ENCODE data around the gene TNFSF11. TPM values are rescaled to one million over a fixed set of nuclear protein-coding genes. Genes with fewer than 3 reads are reported as not detected.
"Not testable (repeated sequence)": the region's sequence is repeated elsewhere in the genome, so short reads cannot be mapped to it uniquely, and the experiment has no call there.

Gene TNFSF11
- total and polyA plus RNA-seq, 2 of the 4 experiments (the other 2 are of a cell fraction), result not detected

DNA sequence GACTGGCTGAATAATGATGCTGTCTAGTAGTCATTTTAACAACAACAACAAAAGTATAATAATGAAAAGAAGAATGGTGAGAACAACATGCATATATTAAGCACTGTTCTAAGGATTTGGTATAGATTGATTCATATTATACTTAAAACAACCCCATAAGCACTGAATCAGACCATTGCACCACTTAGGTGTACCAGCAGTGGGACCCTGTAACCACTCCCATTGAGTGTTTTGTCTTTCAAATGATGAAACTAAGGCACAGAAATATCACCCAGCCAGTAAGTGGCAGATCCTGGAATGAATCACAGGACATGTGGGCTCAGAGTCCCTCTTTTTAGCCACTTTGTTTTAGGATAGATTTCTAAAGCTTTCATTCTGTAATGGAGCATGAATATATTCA lies 14.9 kb upstream of the TNFSF11 start:
- TF ChIP-seq CHD1 (IDR thresholded peaks at IDR 0.05; ENCODE audit: low read depth, low read length), result no peak
- TF ChIP-seq, protein P1, sequence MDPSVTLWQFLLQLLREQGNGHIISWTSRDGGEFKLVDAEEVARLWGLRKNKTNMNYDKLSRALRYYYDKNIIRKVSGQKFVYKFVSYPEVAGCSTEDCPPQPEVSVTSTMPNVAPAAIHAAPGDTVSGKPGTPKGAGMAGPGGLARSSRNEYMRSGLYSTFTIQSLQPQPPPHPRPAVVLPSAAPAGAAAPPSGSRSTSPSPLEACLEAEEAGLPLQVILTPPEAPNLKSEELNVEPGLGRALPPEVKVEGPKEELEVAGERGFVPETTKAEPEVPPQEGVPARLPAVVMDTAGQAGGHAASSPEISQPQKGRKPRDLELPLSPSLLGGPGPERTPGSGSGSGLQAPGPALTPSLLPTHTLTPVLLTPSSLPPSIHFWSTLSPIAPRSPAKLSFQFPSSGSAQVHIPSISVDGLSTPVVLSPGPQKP (IDR thresholded peaks at IDR 0.05; ENCODE audit: borderline replicate concordance, low read depth, low read length), result no peak
- TF ChIP-seq RAD21 (IDR thresholded peaks at IDR 0.05; ENCODE audit: low read length), result no peak
- ATAC-seq (ENCODE audit: low read depth) (no peak), DNase-seq (no peak)
- Histone ChIP-seq H3K56ac (ENCODE audit: extremely low read depth, insufficient read depth, low read length) (no peak overlapping the region), H3K4me1 (ENCODE audit: control insufficient read depth, insufficient read depth, low read length) (no peaks in the 10 kb centered on the region), H3K79me1 (ENCODE audit: low read depth in 1 of 2, low read length in 2 of 2) (no peaks in the 10 kb centered on the region), H2BK20ac (ENCODE audit: low read depth, low read length) (no peak overlapping the region), H3K18ac (ENCODE audit: low read depth, low read length) (no peak overlapping the region), H3K27me3 (ENCODE audit: control insufficient read depth, insufficient read depth, low read length) (no peaks in the 10 kb centered on the region), H3K9ac (ENCODE audit: low read depth, low read length) (no peak overlapping the region), H3K4me3 (ENCODE audit: insufficient read depth, low read depth, low read length) (no peak overlapping the region), H3K14ac (replicated peaks; ENCODE audit: low read depth, low read length) (no peak overlapping the region), H4K91ac (ENCODE audit: insufficient read depth, low read depth, low read length) (no peak overlapping the region), H3K4me2 (ENCODE audit: low read depth, low read length) (no peak overlapping the region), H2AFZ (replicated peaks; ENCODE audit: low read length, poor library complexity) (no peak overlapping the region), H3K9me3 (ENCODE audit: control insufficient read depth, insufficient read depth, low read length) (0 out of 2 replicates have a peak, but pooled peaks cover 2% of the 10 kb centered on the region), H3K9me1 (ENCODE audit: insufficient read depth, low read length) (no peaks in the 10 kb centered on the region), H3K23ac (ENCODE audit: low read depth, low read length) (no peak overlapping the region), H2BK15ac (ENCODE audit: low read depth, low read length) (no peak overlapping the region), H4K8ac (ENCODE audit: low read depth in 2 of 2, low read length in 2 of 2) (no peak overlapping the region), H4K5ac (ENCODE audit: low read depth, low read length) (no peak overlapping the region), H2BK120ac (ENCODE audit: low read depth, low read length) (no peak overlapping the region), H2AK5ac (ENCODE audit: low read depth, low read length) (no peak overlapping the region), H3K27ac (ENCODE audit: insufficient read depth, low read length) (no peak overlapping the region), H3K4ac (ENCODE audit: low read depth, low read length) (no peak overlapping the region), H4K20me1 (ENCODE audit: insufficient read depth, low read length) (no peaks in the 10 kb centered on the region), H2BK5ac (ENCODE audit: low read depth, low read length, poor library complexity, severe bottlenecking) (no peak overlapping the region), H3K36me3 (ENCODE audit: control insufficient read depth, insufficient read depth, low read length) (no peaks in the 10 kb centered on the region), H2AK9ac (replicated peaks; ENCODE audit: low read depth, low read length, poor library complexity) (no peak overlapping the region)
- ChIA-PET CTCF (no interaction called here), POLR2A (ENCODE audit: unreplicated experiment) (no interaction called here)
- in situ Hi-C loops (cut with MboI; ENCODE audit: low sequenced_read_pairs), result no loop called here
- BruUV-seq (replicated peaks), result no TSS peak
- dilution Hi-C loops (cut with HindIII; ENCODE audit: low sequenced_read_pairs, unreplicated experiment), result no loop called here
- intact Hi-C loops (cut with micrococcal nuclease), result no loop called here

DNA sequence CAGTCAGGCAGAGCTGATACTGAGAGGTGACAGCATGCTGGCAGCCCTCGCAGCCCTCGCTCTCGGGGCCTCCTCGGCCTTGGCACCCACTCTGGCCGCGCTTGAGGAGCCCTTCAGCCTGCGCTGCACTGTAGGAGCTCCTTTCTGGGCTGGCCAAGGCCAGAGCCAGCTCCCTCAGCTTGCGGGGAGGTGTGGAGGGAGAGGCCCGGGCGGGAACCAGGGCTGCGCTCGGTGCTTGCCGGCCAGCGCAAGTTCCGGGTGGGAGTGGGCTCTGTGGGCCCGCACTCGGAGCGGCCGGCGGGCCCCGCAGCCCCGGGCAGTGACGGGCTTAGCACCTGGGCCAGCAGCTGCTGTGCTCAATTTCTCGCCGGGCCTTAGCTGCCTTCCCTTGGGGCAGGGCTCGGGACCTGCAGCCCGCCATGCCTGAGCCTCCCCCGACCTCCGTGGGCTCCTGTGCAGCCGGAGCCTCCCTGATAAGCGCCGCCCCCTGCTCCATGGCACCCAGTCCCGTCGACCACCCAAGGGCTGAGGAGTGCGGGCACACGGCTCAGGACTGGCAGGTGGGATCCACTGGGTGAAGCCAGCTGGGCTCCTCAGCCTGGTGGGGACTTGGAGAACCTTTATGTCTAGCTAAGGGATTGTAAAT lies 14.3 kb upstream of the TNFSF11 start:
- H3K27ac ChIP-seq (ENCODE audit: insufficient read depth, low read length); H3K56ac ChIP-seq (ENCODE audit: extremely low read depth, insufficient read depth, low read length); H2BK120ac ChIP-seq (ENCODE audit: low read depth, low read length); H4K20me1 ChIP-seq (ENCODE audit: insufficient read depth, low read length); BruUV-seq (replicated peaks); in situ Hi-C loops (cut with MboI; ENCODE audit: low sequenced_read_pairs); H3K9me3 ChIP-seq (ENCODE audit: control insufficient read depth, insufficient read depth, low read length); ATAC-seq (ENCODE audit: low read depth); CTCF ChIA-PET; H3K4ac ChIP-seq (ENCODE audit: low read depth, low read length); POLR2A ChIA-PET (ENCODE audit: unreplicated experiment); H2BK20ac ChIP-seq (ENCODE audit: low read depth, low read length); H2AK9ac ChIP-seq (replicated peaks; ENCODE audit: low read depth, low read length, poor library complexity); H3K14ac ChIP-seq (replicated peaks; ENCODE audit: low read depth, low read length); H3K4me2 ChIP-seq (ENCODE audit: low read depth, low read length); DNase-seq; H3K9me1 ChIP-seq (ENCODE audit: insufficient read depth, low read length); H4K8ac ChIP-seq (ENCODE audit: low read depth in 2 of 2, low read length in 2 of 2); H2BK15ac ChIP-seq (ENCODE audit: low read depth, low read length); H4K91ac ChIP-seq (ENCODE audit: insufficient read depth, low read depth, low read length); dilution Hi-C loops (cut with HindIII; ENCODE audit: low sequenced_read_pairs, unreplicated experiment); H2AK5ac ChIP-seq (ENCODE audit: low read depth, low read length); H2BK5ac ChIP-seq (ENCODE audit: low read depth, low read length, poor library complexity, severe bottlenecking); H3K36me3 ChIP-seq (ENCODE audit: control insufficient read depth, insufficient read depth, low read length); H3K18ac ChIP-seq (ENCODE audit: low read depth, low read length); H4K5ac ChIP-seq (ENCODE audit: low read depth, low read length); H3K9ac ChIP-seq (ENCODE audit: low read depth, low read length); intact Hi-C loops (cut with micrococcal nuclease); H2AFZ ChIP-seq (replicated peaks; ENCODE audit: low read length, poor library complexity); H3K4me3 ChIP-seq (ENCODE audit: insufficient read depth, low read depth, low read length); H3K79me1 ChIP-seq (ENCODE audit: low read depth in 1 of 2, low read length in 2 of 2); H3K27me3 ChIP-seq (ENCODE audit: control insufficient read depth, insufficient read depth, low read length); H3K23ac ChIP-seq (ENCODE audit: low read depth, low read length); H3K4me1 ChIP-seq (ENCODE audit: control insufficient read depth, insufficient read depth, low read length): not testable (repeated sequence)
- WGBS, 2 experiments (ENCODE audit: extremely low coverage in 2 of 2, insufficient read length in 1 of 2), result 90% methylated on average over 14 of the region's 36 CpGs; no CpG with 5 or more reads in 1 of the 2 experiments

Data from IMR-90 (cell line).